Right lobe of liver (tissue), 4 donors: Measurements from ENCODE around the gene EIF4G1.

Experiments
- POLR2A ChIP-seq: fragments of 450-650 bp; IDR thresholded peaks from one replicate; pipeline ENCODE4 v1.6.1; 2017; ENCODE audit warnings: antibody characterized with exemption, mild to moderate bottlenecking
- TF ChIP-seq, protein P1 (sequence below), 4 donors: fragments of 200-600 bp in 3 of 4; fragments of 450-650 bp in 1 of 4; IDR thresholded peaks; one replicate each; pipeline versions ENCODE4 v1.5.1 to v1.8.0; 2016 to 2022; ENCODE audit warnings: antibody characterized with exemption in 4 of 4, mild to moderate bottlenecking in 2 of 4
- donor health status: DM: no; HTN: no; CAD: no.
- donor health status: DM: no; HTN: no; CAD: no.
- donor health status: DM: no; HTN: yes; CAD: no.

DNA sequence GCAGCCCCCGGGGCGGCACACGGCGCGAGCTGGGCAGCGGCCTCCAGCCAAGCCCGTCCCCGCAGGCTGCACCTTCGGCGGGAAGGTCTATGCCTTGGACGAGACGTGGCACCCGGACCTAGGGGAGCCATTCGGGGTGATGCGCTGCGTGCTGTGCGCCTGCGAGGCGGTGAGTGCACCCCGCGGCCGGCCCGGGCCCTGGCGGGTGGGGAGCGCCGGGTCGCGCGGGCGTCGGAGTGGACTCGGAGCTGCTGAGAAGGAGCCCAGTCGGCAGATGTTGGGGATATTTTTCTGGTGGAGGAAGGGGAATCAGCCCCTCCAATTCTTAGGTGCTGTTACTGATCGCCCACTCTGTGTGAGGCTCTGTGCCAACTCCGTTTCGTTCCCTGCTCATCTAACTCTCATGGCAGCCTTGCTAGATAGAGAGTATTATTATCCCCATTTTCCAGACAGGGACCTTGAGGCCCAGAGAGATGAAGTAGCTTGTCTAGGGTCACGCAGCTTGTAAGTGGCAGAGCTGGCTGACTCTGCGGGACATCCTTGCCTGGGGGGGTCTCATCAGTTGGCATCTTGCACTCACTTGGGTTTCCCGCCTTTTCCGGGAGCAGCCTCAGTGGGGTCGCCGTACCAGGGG is 66.3 kb downstream of the EIF4G1 start:
- TF ChIP-seq, protein P1, sequence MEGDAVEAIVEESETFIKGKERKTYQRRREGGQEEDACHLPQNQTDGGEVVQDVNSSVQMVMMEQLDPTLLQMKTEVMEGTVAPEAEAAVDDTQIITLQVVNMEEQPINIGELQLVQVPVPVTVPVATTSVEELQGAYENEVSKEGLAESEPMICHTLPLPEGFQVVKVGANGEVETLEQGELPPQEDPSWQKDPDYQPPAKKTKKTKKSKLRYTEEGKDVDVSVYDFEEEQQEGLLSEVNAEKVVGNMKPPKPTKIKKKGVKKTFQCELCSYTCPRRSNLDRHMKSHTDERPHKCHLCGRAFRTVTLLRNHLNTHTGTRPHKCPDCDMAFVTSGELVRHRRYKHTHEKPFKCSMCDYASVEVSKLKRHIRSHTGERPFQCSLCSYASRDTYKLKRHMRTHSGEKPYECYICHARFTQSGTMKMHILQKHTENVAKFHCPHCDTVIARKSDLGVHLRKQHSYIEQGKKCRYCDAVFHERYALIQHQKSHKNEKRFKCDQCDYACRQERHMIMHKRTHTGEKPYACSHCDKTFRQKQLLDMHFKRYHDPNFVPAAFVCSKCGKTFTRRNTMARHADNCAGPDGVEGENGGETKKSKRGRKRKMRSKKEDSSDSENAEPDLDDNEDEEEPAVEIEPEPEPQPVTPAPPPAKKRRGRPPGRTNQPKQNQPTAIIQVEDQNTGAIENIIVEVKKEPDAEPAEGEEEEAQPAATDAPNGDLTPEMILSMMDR (IDR thresholded peaks at IDR 0.05), result no peak
- no peak for TF ChIP-seq POLR2A
